ENCODE data around the gene CAMK2D.

DNA sequence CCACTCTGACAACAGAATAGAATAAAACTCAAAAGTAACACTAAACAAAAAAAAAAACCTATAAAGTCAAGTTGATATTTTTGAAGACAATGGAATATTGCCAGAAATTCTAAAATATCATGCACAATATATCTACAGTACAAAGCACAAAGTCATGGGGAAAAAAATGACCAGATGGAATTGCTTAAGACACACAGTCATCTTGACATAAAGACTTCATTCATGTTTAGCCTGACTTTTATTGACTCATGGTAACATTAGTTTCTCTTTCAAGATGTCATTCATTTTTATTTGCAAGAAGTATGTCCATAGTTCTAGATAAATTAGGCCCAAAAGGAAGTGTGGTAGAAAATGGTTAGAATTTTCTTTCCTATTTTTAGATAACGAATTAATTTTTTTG is 259.1 kb downstream of the CAMK2D start:
- TF ChIP-seq, protein P1, sequence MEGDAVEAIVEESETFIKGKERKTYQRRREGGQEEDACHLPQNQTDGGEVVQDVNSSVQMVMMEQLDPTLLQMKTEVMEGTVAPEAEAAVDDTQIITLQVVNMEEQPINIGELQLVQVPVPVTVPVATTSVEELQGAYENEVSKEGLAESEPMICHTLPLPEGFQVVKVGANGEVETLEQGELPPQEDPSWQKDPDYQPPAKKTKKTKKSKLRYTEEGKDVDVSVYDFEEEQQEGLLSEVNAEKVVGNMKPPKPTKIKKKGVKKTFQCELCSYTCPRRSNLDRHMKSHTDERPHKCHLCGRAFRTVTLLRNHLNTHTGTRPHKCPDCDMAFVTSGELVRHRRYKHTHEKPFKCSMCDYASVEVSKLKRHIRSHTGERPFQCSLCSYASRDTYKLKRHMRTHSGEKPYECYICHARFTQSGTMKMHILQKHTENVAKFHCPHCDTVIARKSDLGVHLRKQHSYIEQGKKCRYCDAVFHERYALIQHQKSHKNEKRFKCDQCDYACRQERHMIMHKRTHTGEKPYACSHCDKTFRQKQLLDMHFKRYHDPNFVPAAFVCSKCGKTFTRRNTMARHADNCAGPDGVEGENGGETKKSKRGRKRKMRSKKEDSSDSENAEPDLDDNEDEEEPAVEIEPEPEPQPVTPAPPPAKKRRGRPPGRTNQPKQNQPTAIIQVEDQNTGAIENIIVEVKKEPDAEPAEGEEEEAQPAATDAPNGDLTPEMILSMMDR (IDR thresholded peaks at IDR 0.05): no peak
- TF ChIP-seq EP300 (IDR thresholded peaks at IDR 0.05) (no peak), POLR2AphosphoS5 (IDR thresholded peaks at IDR 0.05) (no peak), POLR2A (IDR thresholded peaks at IDR 0.05) (no peak)

All from sigmoid colon (tissue), 4 donors.